Measurements from ENCODE around the gene ATF1. TPM values are rescaled to one million over a fixed set of nuclear protein-coding genes. Genes with fewer than 3 reads are reported as not detected.

The ATF1 gene
- total RNA-seq, result 14.1 and 19.7 TPM in 2 replicates

DNA sequence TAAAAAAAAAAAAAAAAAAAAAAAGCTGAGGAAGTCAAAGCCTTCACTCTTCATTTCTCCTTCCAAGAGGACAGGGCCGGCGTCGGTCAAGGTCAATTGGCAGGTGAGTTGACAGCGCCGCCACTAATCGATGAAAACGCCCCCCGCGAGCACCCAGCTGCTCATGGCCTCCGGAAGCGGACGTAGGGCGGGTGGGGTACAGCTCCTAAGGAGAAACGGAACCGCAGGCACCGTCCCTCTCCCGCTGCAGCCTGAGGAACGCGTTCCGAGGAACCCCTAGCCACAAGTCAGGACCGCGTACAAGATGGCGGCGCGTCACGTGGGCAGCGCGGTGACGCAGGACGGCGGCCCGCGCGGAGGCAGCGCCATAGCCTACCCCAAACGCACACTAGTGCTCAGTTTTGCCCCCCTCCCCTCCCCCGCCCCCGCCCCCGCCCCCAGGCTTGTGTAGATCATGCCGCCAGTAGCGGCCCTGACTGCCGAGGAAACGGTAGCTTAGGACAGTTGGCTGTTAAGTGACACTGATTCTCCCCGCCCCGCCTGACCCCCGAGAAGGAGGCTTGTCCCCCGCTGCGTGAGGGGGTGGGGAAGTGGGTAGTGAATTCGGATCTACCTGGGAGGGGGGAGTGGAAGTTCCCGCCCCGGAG, at the start of gene ATF1:
TSS of gene ATF1 (plus strand) at position 463 of the 647 bp plus-strand sequence. CDS start 16,045 bp downstream, outside the sequence.

DNA sequence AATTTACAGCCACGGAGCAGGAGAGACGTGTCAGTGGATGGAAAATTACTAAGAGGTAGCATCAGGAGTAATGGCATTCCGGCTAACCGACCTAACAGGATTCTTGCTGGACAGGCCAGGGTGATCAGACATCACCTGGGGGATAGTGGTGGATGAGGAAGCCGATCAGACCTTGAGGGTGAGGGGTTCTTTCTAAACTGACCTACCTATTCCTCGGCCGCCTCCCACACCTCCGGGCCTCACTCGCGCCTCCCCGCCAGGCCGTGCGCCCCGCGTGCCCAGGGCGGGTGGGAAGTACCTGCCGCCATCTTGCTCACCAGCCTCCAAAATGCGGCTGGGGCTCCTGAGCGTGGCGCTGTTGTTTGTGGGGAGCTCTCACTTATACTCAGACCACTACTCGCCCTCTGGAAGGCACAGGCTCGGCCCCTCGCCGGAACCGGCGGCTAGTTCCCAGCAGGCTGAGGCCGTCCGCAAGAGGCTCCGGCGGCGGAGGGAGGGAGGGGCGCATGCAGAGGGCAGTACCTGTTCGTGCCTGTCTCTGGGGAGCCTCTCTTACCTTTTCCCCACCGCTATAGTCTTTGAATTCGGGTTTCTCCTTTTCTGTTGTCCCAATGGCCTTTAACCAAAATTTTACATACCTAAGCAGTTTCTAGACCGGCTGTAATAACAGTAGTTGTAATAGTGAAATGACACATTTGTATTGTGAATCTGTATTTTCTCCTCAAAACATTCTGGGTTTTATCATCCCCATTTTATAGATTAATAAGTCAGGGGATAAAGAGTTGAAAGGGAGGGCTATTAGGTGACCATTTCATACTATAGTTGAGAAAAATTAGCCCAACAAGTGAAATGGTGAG, 79.0 kb downstream of the ATF1 start, which contains the start of gene TMPRSS12:
TSS of gene TMPRSS12 (plus strand) at position 290 of the 857 bp plus-strand sequence. CDS start at position 329, 39 bp downstream.

Other genes with a start within 250 kb of the ATF1 start
- not detected in 2 replicates for gene TMPRSS12, start 78.8 kb downstream of the ATF1 start, total RNA-seq
- not detected in 2 replicates for gene HIGD1C, start 188.4 kb downstream of the ATF1 start, total RNA-seq

All from cardiac ventricle fibroblast (primary cell).